Measurements from ENCODE around the gene ME2. TPM values are rescaled to one million over a fixed set of nuclear protein-coding genes. Genes with fewer than 3 reads are reported as not detected.

ME2 gene
- total and polyA plus RNA-seq, 2 donors (not counting 3 experiments of a cell fraction or from before 2014, with no cell fraction given): 28.6 to 42.4 TPM

DNA sequence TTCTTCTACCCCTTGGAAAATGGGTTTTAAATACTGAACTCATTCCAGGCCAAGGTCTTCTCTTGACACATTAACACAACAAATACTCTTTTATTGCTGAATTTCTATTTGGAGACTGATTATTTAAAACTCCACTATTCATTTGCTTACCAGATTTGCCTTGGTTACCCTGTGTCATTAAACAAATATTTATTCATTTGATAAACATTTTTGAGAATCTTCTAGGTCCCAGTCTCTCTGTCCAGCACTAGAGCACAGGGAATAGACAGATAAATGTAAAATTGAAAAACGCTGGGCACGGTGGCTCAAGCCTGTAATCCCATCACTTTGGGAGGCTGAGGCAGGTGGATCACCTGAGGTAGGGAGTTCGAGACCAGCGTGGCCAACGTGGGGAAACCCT, 49.3 kb upstream of the ME2 start:
- TF ChIP-seq MYC (IDR thresholded peaks at IDR 0.05; ENCODE audit: low read depth, low read length) (no peak), FOS (IDR thresholded peaks at IDR 0.05; ENCODE audit: borderline replicate concordance, insufficient read depth, low read length) (no peak), JUN (IDR thresholded peaks at IDR 0.05; ENCODE audit: borderline replicate concordance, insufficient read depth, insufficient read length, low read depth) (no peak), EZH2 (IDR thresholded peaks at IDR 0.05; ENCODE audit: borderline replicate concordance, low read depth, low read length, severe bottlenecking) (no peak), POLR2A (IDR thresholded peaks at IDR 0.05; ENCODE audit: low read depth, low read length) (no peak), GATA2 (IDR thresholded peaks at IDR 0.05; ENCODE audit: insufficient read depth, insufficient read length, low read depth, low read length) (no peak), POLR2AphosphoS5 (IDR thresholded peaks at IDR 0.05; ENCODE audit: insufficient read depth, low read depth, low read length) (no peak)
- TF ChIP-seq, protein P1, sequence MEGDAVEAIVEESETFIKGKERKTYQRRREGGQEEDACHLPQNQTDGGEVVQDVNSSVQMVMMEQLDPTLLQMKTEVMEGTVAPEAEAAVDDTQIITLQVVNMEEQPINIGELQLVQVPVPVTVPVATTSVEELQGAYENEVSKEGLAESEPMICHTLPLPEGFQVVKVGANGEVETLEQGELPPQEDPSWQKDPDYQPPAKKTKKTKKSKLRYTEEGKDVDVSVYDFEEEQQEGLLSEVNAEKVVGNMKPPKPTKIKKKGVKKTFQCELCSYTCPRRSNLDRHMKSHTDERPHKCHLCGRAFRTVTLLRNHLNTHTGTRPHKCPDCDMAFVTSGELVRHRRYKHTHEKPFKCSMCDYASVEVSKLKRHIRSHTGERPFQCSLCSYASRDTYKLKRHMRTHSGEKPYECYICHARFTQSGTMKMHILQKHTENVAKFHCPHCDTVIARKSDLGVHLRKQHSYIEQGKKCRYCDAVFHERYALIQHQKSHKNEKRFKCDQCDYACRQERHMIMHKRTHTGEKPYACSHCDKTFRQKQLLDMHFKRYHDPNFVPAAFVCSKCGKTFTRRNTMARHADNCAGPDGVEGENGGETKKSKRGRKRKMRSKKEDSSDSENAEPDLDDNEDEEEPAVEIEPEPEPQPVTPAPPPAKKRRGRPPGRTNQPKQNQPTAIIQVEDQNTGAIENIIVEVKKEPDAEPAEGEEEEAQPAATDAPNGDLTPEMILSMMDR (IDR thresholded peaks at IDR 0.05; ENCODE audit: extremely low read depth in 1 of 2, insufficient read depth in 1 of 2, low read depth in 1 of 2, low read length in 2 of 2): no peak
- TF ChIP-seq, protein P2, sequence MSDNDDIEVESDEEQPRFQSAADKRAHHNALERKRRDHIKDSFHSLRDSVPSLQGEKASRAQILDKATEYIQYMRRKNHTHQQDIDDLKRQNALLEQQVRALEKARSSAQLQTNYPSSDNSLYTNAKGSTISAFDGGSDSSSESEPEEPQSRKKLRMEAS (IDR thresholded peaks at IDR 0.05; ENCODE audit: insufficient read depth, insufficient read length): no peak
- ChIA-PET POLR2A (no interaction called here), CTCF (no interaction called here)
- H3K79me2 ChIP-seq (ENCODE audit: control insufficient read depth, insufficient read depth, low read length): no peaks in the 10 kb centered on the region
- DNase-seq (ENCODE audit: low read depth, low spot score) (no peak), FAIRE-seq (no peak)
- no peaks in the 10 kb centered on the region for H3K9me3 ChIP-seq (replicated peaks; ENCODE audit: control insufficient read depth, insufficient read depth, low read length)
- no peak overlapping the region for H2AFZ ChIP-seq (ENCODE audit: low read depth, low read length)
- no TSS peak for BruUV-seq (replicated peaks)
- H3K4me1 ChIP-seq (ENCODE audit: control insufficient read depth, extremely low read depth, insufficient read depth, low read length): no peaks in the 10 kb centered on the region
- H3K9me1 ChIP-seq (replicated peaks; ENCODE audit: control insufficient read depth, extremely low read depth, insufficient read depth, low read length): no peaks in the 10 kb centered on the region
- intact Hi-C loops (cut with micrococcal nuclease) (no loop called here), dilution Hi-C loops (cut with MboI; ENCODE audit: extremely low pct_ligation_motif_present, low sequenced_read_pairs) (no loop called here)
- no peak overlapping the region for H3K4me3 ChIP-seq (replicated peaks in 1 of 3; ENCODE audit: insufficient read depth in 1 of 3, low read depth in 1 of 3, low read length in 3 of 3)
- H3K27me3 ChIP-seq (ENCODE audit: control insufficient read depth in 2 of 2, insufficient read depth in 2 of 2, low read length in 2 of 2): peaks cover 0 to 3% of the 10 kb centered on the region in 2 experiments
- H4K20me1 ChIP-seq (replicated peaks; ENCODE audit: control insufficient read depth, extremely low read depth, insufficient read depth, low read length): no peaks in the 10 kb centered on the region
- no peak overlapping the region for H3K27ac ChIP-seq (ENCODE audit: insufficient read depth, low read depth, low read length)
- no peaks in the 10 kb centered on the region for H3K36me3 ChIP-seq (ENCODE audit: control insufficient read depth in 2 of 2, extremely low read depth in 1 of 2, insufficient read depth in 2 of 2, low read length in 2 of 2)
- no peak overlapping the region for H3K9ac ChIP-seq (replicated peaks; ENCODE audit: extremely low read depth, insufficient read depth, low read length)
- H3K4me2 ChIP-seq (ENCODE audit: insufficient read depth, low read length): no peak overlapping the region

Measured in endothelial cell of umbilical vein (primary cell).